ENCODE data around the gene CHD2. TPM values are rescaled to one million over a fixed set of nuclear protein-coding genes. Genes with fewer than 3 reads are reported as not detected.

CHD2 gene
- total and polyA plus RNA-seq, 7 donors = 16.0 to 108 (median 75.9) TPM

DNA sequence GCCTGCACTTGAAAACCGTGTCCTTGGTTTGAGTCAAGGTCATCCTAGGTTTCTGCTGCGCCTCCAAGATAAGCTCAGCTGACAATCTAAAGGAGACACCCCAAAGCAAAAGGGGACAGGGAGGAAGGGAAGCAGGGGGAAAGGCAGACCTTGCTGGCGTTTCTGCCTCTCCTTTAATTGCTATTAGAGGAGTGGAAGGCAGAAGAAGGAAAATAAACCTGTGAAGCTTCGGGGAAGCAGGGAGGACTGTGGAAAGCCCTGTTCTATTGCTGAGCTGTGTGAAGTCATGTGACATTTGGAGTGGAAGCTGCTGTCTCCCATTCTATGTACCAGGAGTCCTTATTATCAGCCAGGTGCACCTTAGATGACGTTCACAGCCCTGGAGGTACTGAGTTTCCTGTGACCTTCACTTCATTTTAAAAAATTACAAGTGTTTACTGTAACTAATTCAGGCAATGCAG is 21.5 kb upstream of the CHD2 start:
- WGBS, 2 donors = 31 to 62% methylated on average over 5 of the region's 5 CpGs
- H3K27me3 ChIP-seq = no peaks in the 10 kb centered on the region
- no peak overlapping the region for H3K27ac ChIP-seq

DNA sequence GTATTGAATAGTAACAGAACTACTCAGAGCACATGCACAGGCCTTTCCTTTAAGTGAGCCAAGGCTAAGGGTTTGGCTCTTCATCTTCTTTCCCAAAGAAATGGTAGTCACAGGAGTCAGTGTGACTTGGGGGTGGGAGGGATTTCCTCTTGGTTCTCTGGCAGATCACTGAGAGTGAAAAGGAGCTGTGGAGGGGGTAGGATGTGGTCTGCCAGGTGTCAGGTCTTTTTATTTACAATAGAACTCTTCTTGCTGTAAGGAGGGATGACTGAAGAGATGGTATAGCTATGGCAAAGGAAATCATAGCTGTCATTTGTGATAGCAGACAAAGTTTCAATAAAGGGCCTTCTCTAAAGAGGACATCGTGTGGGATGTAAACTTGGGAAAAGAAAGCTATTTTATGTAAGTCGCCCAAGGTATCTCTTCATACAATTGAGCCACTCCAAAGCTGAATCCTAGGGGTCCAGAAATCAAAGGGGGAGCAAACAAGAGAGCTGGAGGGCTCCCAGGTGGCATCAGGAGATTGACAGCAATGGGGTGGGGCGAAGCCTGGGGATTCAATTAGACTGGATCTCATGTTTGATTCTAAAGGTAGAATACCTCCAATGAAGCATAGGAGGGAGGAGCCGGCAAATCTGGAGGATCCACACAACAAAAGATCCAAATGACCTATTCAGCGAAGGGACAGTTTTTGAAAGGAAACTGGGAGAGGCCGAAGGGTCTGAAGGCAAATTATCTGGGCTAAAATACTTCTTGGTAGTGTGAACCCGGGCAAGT is 20.0 kb upstream of the CHD2 start:
- WGBS, 2 donors = 90 to 95% methylated on average over 7 of the region's 7 CpGs
- DNase-seq = no peak
- Histone ChIP-seq H3K36me3 (no peaks in the 10 kb centered on the region), H3K4me3 (no peak overlapping the region), H3K4me1 (peaks cover 0 to 16% (median 13%) of the 10 kb centered on the region in 4 donors), H3K9me3 (no peaks in the 10 kb centered on the region), H3K27ac (peak overlapping the region in 2 of 4 donors; percentile 81 to 100), H3K27me3 (no peaks in the 10 kb centered on the region)
- intact Hi-C loops (cut with DNase I) = loop anchor here (5.0 kb wide), 1 partner anchor 37 kb away; no protein-coding TSS in a partner anchor
- TF ChIP-seq CTCF (IDR thresholded peaks at IDR 0.05) (no peak), POLR2AphosphoS5 (IDR thresholded peaks at IDR 0.05) (no peak), POLR2A (IDR thresholded peaks at IDR 0.05) (no peak), EP300 (IDR thresholded peaks at IDR 0.05) (no peak)

More for the DNA sequence above, 21.5 kb upstream of the CHD2 start:
- no peak for TF ChIP-seq CTCF (IDR thresholded peaks at IDR 0.05)
- no peak for TF ChIP-seq POLR2A (IDR thresholded peaks at IDR 0.05)
- no peak for TF ChIP-seq EP300 (IDR thresholded peaks at IDR 0.05)
- TF ChIP-seq POLR2AphosphoS5 (IDR thresholded peaks at IDR 0.05) = no peak
- peaks cover 0 to 16% (median 13%) of the 10 kb centered on the region in 4 donors for H3K4me1 ChIP-seq
- no peak for DNase-seq
- no peaks in the 10 kb centered on the region for H3K36me3 ChIP-seq
- no peaks in the 10 kb centered on the region for H3K9me3 ChIP-seq
- intact Hi-C loops (cut with DNase I) = no loop called here
- H3K4me3 ChIP-seq = no peak overlapping the region

DNA sequence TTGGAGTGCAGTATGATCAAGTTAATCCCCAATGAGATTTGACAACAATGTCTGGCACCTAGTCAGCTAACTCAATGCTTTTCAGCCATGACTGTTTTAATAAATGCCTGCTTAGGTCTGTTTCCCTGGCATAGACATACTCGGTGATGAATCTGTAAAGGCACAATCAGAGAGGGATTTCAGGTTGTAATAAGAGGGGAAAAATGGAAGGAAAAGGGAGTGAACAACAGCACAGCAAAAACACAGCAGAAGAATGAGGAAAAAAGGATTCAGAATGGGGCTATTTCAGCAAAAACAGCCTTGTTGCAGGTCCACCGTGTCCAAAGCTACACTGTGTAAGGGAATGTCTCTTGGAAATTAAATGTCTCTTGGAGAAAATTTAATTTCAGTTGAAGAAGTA is 19.3 kb upstream of the CHD2 start:
- no peaks in the 10 kb centered on the region for H3K27me3 ChIP-seq
- peaks cover 0 to 3% (median 0%) of the 10 kb centered on the region in 4 donors for H3K36me3 ChIP-seq
- intact Hi-C loops (cut with DNase I) = loop anchor here (5.0 kb wide), 1 partner anchor 37 kb away; no protein-coding TSS in a partner anchor
- H3K4me1 ChIP-seq = peaks cover 0 to 21% (median 16%) of the 10 kb centered on the region in 4 donors
- H3K4me3 ChIP-seq = no peak overlapping the region
- TF ChIP-seq CTCF (IDR thresholded peaks at IDR 0.05) (no peak), POLR2AphosphoS5 (IDR thresholded peaks at IDR 0.05) (no peak), EP300 (IDR thresholded peaks at IDR 0.05) (no peak), POLR2A (IDR thresholded peaks at IDR 0.05) (no peak)
- H3K9me3 ChIP-seq = no peaks in the 10 kb centered on the region
- WGBS, 2 donors = 19 to 38% methylated on average over 2 of the region's 2 CpGs
- no peak for DNase-seq
- H3K27ac ChIP-seq = peak overlapping the region; percentile 81 to 100 (median 88)

GRCh38 chr15:92881211-92881754 is 18.8 kb upstream of the CHD2 start:
- TF ChIP-seq POLR2A (IDR thresholded peaks at IDR 0.05) (peak in 1 of 2 donors; percentile 43), EP300 (IDR thresholded peaks at IDR 0.05) (no peak), POLR2AphosphoS5 (IDR thresholded peaks at IDR 0.05) (peak in 1 of 4 donors; percentile 23)
- no peaks in the 10 kb centered on the region for H3K9me3 ChIP-seq
- no peaks in the 10 kb centered on the region for H3K27me3 ChIP-seq
- H3K36me3 ChIP-seq = peaks cover 0 to 8% (median 0%) of the 10 kb centered on the region in 4 donors
- DNase-seq = no peak
- peak overlapping the region in 2 of 4 donors; percentile 50 to 51 for H3K4me3 ChIP-seq
- 4 to 14% methylated on average over 7 of the region's 7 CpGs for WGBS, 2 donors
- peak overlapping the region; percentile 81 to 100 (median 88) for H3K27ac ChIP-seq
- H3K4me1 ChIP-seq = peaks cover 0 to 26% (median 20%) of the 10 kb centered on the region in 4 donors
- intact Hi-C loops (cut with DNase I) = loop anchor here (5.0 kb wide), 1 partner anchor 36 kb away; no protein-coding TSS in a partner anchor

Measured in sigmoid colon (tissue), 7 donors.